ENCODE measurements around the gene PARP4.
A peak's percentile ranks its signal among the peaks of the same experiment; 100 is the strongest.
"Not testable (repeated sequence)": the region's sequence is repeated elsewhere in the genome, so short reads cannot be mapped to it uniquely, and the experiment has no call there.

Gene PARP4

DNA sequence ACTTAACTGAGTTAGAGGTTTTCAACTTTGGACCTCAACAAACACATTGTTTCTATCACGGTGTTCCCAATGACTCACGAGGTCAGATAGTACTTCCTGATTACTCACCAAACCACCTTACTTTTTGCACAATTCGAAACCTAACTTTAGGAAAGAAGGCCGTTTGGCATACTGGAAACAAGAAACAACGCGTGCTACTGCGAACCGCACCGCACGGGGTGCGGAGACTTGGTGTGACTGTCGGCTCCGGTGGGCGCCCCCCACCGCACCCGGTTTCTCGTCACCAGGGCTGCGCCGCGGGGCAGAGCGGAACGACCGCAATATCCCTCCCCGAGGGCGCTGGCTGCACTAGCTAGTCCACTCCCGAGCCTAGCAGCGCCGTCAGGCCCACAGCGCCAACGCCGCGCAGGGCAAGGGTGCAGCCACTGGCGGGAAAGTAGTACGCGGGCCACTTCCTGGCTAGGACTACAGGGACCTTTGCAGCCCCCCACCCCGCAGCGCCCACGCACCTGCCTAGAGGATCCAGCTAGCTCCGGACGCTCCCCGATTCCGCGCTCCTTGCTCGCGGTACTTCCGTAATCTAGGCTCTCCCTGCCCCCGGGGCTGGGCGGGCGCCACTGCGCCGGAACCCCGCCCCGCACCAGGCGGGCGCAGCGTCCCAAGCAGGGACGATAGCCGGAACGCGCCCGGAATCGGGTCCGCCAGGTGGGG is at the start of gene PARP4:
Gene PARP4, minus strand, starts transcription at position 582 of the 711 bp plus-strand sequence. CDS start 9,002 bp downstream, outside the sequence.
- peak; percentile 67 for DNase-seq

- not testable (repeated sequence) for DNase-seq
Measured at GRCh38 chr13:24560579-24561187, 48.1 kb upstream of the PARP4 start.

DNA sequence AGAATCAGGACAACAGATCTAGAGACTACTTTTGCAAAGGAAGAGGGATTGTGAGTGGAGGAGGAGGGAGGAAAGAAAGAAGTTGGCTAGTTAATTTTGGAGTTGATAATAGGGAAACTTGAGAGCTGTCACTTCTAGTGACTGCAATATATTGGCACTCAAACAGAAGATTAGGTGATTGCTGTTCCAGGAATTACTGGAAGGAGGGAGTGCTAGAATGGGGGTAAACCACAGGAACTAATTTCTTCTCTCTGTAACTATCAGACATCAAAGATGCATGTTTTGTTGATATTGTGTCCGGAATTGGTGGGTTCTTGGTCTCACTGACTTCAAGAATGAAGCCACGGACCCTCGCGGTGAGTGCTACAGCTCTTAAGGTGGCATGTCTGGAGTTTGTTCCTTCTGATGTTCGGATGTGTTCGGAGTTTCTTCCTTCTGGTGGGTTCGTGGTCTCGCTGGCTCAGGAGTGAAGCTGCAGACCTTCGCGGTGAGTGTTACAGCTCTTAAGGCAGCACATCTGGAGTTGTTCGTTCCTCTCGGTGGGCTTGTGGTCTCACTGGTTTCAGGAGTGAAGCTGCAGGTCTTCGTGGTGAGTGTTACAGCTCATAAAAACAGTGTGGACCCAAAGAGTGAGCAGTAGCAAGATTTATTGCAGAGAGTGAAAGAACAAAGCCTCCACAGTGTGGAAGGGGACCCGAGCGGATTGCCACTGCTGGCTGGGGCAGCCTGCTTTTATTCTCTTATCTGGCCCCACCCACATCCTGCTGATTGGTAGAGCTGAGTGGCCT is 47.0 kb upstream of the PARP4 start:
- DNase-seq: not testable (repeated sequence)

GRCh38 chr13:24557081-24557480 is 44.5 kb upstream of the PARP4 start:
- no peak for DNase-seq

DNA sequence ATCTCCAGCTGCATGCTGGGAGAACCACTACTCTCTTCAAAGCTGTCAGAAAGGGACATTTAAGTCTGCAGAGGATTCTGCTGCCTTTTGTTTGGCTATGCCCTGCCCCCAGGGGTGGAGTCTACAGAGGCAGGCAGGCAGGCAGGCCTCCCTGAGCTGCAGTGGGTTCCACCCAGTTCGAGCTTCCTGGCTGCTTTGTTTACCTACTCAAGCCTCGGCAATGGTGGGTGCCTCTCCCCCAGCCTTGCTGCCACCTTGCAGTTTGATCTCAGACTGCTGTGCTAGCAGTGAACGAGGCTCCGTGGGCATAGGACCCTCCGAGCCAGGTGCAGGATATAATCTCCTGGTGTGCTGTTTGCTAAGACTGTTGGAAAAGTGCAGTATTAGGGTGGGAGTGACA is 41.3 kb upstream of the PARP4 start:
- DNase-seq: not testable (repeated sequence)

- DNase-seq: peak; percentile 12
Measured at GRCh38 chr13:24541476-24542352, 29.1 kb upstream of the PARP4 start.

- no peak for DNase-seq
Measured at GRCh38 chr13:24541127-24541475, 28.5 kb upstream of the PARP4 start.

GRCh38 chr13:24540236-24541126 is 27.9 kb upstream of the PARP4 start:
- no peak for DNase-seq

GRCh38 chr13:24539500-24540165 is 27.1 kb upstream of the PARP4 start:
- no peak for DNase-seq

DNA sequence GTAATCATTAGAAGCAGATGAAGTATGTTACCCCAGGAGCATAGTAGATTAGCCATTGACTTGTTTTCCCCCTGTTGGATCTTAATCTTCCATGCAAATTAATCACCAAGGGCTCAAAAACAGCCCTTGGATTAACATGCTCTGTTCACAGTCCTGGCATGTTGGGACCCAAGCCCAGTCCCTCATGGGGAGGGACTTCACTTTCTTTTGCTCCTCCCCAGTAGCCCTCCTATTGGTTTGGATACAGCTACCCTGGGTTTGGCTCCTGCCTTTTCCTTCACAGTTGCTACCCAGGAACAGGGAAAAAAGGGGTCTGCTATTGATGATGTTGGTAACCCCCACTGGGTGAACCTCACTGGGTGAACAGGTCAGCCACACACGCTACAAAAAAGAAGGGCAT is 16.9 kb upstream of the PARP4 start:
- DNase-seq: no peak

DNA sequence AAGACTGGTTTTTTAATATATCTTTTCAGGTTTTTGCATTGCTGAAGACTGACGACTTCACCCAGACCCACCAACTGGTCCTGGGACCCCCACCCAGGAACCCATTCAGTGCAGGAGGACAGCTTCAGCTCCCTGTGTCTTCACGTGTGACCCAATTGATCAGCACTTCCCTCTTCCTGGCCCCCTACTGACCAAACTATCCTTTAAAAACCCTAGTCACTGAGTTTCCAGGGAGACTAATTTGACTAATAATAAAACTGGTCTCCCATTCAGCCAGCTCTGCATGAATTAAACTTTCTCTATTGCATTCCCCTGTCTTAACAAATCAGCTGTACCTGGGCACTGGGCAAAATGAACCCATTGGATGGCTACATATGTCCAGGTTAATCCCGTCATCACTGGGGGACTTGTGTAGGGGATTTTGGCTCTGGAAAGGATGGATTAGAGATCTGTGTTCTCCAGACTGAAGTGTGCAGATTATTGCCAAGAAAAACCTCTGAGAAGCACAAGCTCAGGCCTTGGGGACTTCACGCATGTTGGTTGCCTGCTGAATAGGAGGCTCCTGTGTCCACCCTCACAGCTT is 16.3 kb upstream of the PARP4 start:
- no peak for DNase-seq

GRCh38 chr13:24527266-24527775 is 14.7 kb upstream of the PARP4 start:
- no peak for DNase-seq

GRCh38 chr13:24520733-24521132 is 8.2 kb upstream of the PARP4 start:
- DNase-seq: no peak

GRCh38 chr13:24516919-24517318 is 4.3 kb upstream of the PARP4 start:
- no peak for DNase-seq

- no peak for DNase-seq
Measured at GRCh38 chr13:24512908-24513213, 283 bp upstream of the PARP4 start.

- DNase-seq: no peak
Measured at GRCh38 chr13:24511816-24512196, 772 bp downstream of the PARP4 start.

DNA sequence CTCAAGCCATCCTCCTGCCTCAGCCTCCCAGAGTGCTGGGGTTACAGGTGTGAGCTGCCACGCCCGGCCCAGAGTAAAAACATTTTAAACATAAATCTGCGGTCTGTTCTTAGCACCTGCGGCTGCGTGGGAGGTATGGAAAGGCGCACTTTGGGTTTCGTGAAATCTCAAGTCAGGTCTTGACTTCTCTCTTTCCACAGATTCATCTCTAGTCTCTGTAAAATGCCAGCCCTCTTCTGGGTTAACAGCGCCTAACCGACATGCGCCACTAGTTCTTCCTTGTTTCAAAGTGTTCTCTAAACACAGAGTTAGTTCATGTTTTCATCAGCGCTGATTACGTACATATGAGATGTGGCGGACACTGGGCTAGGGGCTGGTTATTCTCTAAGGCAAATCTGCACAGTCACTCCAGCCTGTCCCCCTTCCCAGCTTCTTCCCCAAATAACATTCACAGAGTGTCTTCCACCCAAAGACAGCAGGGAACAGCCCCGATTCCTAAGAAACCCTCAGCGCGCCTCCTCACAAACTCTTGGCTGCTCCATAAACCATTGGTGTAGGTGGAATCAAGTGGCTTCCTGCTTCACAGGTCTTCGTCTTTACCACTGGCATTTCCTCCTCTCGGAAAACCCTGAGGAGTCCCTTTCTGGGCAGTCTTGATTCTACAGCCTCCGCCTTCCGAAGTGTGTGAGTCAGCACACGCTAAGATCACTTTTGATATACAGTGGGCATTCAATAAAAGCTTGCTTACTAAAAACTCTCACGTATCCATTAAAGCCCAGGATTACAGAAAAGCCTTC is 1.4 kb downstream of the PARP4 start:
- DNase-seq: peak; percentile 13

DNA sequence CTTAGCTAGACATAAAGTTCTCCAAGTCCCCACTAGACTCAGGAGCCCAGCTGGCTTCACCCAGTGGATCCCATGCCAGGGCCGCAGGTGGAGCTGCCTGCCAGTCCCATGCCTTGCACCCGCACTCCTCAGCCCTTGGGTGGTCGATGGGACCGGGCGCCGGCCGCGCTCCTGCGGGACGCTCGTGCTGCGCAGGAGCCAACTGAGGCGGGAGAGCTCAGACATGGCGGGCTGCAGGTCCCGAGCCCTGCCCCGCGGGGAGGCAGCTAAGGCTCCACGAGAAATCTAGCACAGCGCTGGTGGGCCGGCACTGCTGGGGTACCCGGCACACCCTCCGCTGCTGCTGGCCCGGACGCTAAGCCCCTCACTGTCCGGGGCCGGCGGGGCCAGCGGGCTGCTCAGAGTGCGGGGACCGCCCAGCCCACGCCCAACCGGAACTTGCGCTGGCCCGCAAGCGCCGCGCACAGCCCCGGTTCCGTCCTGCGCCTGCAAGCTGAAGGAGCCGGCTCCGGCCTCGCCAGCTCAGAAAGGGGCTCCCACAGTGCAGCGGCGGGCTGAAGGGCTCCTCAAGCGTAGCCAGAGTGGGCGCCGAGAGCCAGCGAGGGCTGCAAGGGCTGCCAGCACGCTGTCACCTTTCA is 5.8 kb downstream of the PARP4 start:
- no peak for DNase-seq

DNA sequence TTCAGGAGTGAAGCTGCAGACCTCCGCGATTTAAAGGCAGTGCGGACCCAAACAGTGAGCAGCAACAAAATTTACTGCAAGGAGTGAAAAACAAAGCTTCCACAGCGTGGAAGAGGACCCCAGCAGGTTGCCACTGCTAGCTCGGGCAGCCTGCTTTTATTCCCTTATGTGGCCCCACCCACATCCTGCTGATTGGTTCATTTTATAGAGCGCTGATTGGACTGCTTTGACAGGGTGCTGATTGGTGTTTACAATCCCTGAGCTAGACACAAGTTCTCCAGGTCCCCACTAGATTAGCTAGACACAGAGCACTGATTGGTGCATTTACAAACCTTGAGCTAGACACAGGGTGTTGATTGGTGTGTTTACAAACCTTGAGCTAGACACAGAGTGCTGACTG is 6.3 kb downstream of the PARP4 start:
- DNase-seq: not testable (repeated sequence)

GRCh38 chr13:24505756-24506155 is 6.8 kb downstream of the PARP4 start:
- no peak for DNase-seq
